ENCODE measurements around the gene KIF13A. TPM values are rescaled to one million over a fixed set of nuclear protein-coding genes. Genes with fewer than 3 reads are reported as not detected.
"Not testable (repeated sequence)": the region's sequence is repeated elsewhere in the genome, so short reads cannot be mapped to it uniquely, and the experiment has no call there.

Gene KIF13A
- total RNA-seq, 1 experiment from 2014 or later, result 14.1 TPM

DNA sequence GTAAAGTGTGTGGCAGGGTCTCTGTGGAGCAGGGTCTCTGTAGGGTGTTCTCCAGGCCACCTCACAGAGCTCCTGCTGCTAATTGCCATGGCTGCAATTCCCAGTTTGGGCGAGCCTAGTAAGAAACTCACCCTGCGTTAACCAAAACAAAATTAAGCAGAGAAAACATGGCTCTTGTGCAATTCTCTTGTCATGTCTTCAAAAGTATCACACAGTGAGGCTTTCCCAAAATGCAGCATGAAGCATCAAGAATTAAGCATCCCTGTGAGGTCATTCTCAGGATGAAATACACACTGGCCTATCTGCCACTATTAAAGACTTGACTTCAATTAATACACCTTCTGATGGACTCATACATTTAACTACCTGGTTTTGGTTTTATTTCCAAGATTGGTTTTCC is 72.8 kb downstream of the KIF13A start:
- TF ChIP-seq, protein P1, sequence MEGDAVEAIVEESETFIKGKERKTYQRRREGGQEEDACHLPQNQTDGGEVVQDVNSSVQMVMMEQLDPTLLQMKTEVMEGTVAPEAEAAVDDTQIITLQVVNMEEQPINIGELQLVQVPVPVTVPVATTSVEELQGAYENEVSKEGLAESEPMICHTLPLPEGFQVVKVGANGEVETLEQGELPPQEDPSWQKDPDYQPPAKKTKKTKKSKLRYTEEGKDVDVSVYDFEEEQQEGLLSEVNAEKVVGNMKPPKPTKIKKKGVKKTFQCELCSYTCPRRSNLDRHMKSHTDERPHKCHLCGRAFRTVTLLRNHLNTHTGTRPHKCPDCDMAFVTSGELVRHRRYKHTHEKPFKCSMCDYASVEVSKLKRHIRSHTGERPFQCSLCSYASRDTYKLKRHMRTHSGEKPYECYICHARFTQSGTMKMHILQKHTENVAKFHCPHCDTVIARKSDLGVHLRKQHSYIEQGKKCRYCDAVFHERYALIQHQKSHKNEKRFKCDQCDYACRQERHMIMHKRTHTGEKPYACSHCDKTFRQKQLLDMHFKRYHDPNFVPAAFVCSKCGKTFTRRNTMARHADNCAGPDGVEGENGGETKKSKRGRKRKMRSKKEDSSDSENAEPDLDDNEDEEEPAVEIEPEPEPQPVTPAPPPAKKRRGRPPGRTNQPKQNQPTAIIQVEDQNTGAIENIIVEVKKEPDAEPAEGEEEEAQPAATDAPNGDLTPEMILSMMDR (IDR thresholded peaks at IDR 0.05; ENCODE audit: unreplicated experiment), result no peak
- H3K27me3 Mint-ChIP-seq (ENCODE audit: unreplicated experiment), result no peaks in the 10 kb centered on the region
- H3K4me1 Mint-ChIP-seq (ENCODE audit: low read depth, unreplicated experiment), result no peaks in the 10 kb centered on the region
- BruUV-seq (replicated peaks), result no TSS peak
- H3K9me3 Mint-ChIP-seq (ENCODE audit: low read depth, unreplicated experiment), result no peaks in the 10 kb centered on the region
- CTCF ChIA-PET, result no interaction called here
- intact Hi-C loops (cut with micrococcal nuclease; ENCODE audit: unreplicated experiment), result no loop called here
- H3K27ac Mint-ChIP-seq (ENCODE audit: unreplicated experiment), result no peak overlapping the region
- no peaks in the 10 kb centered on the region for H3K36me3 Mint-ChIP-seq (ENCODE audit: insufficient read depth, unreplicated experiment)
- no peak overlapping the region for H3K4me3 Mint-ChIP-seq (ENCODE audit: low read depth, unreplicated experiment)
- no peak for DNase-seq

DNA sequence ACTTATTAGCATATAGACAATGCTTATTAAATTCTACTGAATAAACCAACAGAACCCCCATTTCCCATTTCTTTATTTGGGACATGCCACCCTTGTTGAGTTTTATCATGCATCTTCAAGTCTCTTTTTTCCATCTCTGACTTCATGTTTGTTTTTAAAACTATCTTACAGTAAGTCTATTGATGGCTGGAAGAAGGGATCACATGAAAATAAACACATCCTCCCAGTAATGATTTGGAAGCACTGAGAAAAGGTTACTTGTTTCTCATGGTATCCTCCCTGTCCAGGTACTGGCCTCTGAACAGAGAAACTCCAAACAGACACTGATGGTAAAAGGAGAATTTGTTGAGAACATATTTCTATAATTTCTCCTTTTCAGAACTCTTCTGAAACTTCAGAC is 74.9 kb downstream of the KIF13A start:
- DNase-seq, result no peak
- CTCF ChIA-PET, result no interaction called here
- no peaks in the 10 kb centered on the region for H3K27me3 Mint-ChIP-seq (ENCODE audit: unreplicated experiment)
- intact Hi-C loops (cut with micrococcal nuclease; ENCODE audit: unreplicated experiment), result no loop called here
- no TSS peak for BruUV-seq (replicated peaks)
- TF ChIP-seq, protein P1 (IDR thresholded peaks at IDR 0.05; ENCODE audit: unreplicated experiment), result no peak
- no peak overlapping the region for H3K4me3 Mint-ChIP-seq (ENCODE audit: low read depth, unreplicated experiment)
- H3K4me1 Mint-ChIP-seq (ENCODE audit: low read depth, unreplicated experiment), result peaks cover 6% of the 10 kb centered on the region
- H3K36me3 Mint-ChIP-seq (ENCODE audit: insufficient read depth, unreplicated experiment), result no peaks in the 10 kb centered on the region
- H3K27ac Mint-ChIP-seq (ENCODE audit: unreplicated experiment), result no peak overlapping the region
- H3K9me3 Mint-ChIP-seq (ENCODE audit: low read depth, unreplicated experiment), result no peaks in the 10 kb centered on the region

DNA sequence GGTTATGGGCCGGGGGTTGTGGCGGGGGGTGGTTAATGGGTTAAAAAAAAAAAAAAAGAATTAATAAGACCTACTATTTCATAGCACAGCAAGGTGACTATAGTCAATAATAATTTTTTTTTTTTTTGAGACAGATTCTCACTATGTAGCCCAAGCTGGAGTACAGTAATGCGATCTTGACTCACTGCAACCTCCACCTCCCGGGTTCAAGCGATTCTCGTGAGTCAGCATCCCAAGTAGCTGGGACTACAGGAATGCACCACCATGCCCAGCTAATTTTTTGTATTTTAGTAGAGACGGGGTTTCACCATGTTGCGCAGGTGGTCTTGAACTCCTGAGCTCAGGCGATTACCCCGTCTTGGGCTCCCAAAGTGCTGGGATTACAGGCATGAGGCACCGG is 75.8 kb downstream of the KIF13A start:
- H3K27me3 Mint-ChIP-seq (ENCODE audit: unreplicated experiment); H3K9me3 Mint-ChIP-seq (ENCODE audit: low read depth, unreplicated experiment); DNase-seq; H3K27ac Mint-ChIP-seq (ENCODE audit: unreplicated experiment); intact Hi-C loops (cut with micrococcal nuclease; ENCODE audit: unreplicated experiment); H3K4me3 Mint-ChIP-seq (ENCODE audit: low read depth, unreplicated experiment); BruUV-seq (replicated peaks); H3K36me3 Mint-ChIP-seq (ENCODE audit: insufficient read depth, unreplicated experiment): not testable (repeated sequence)
- CTCF ChIA-PET, result interaction anchor here (0.7 kb wide), 1 partner anchor 184 kb away, joined by 3 read pairs; no protein-coding TSS in a partner anchor
- peaks cover 15% of the 10 kb centered on the region for H3K4me1 Mint-ChIP-seq (ENCODE audit: low read depth, unreplicated experiment)

DNA sequence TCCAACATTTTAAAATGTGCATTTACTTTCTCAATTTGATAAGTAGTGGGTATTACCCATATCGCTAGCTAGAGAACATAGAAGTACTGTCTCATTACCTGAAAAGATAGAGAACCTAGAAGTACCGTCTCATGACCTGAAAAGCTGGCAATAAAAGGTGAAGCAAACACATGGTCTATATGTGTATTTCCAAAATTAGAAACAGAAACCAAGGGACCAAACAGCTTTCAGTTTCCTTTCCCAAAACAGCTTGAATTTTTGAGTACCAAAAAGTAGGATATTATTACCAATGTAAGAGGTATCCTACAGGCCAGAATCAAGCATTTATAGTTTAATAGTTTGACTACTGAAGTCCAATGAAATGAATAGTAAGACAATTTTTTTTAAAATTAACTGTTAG is 77.2 kb downstream of the KIF13A start:
- H3K27me3 Mint-ChIP-seq (ENCODE audit: unreplicated experiment), result no peaks in the 10 kb centered on the region
- no TSS peak for BruUV-seq (replicated peaks)
- DNase-seq, result no peak
- H3K27ac Mint-ChIP-seq (ENCODE audit: unreplicated experiment), result no peak overlapping the region
- no peaks in the 10 kb centered on the region for H3K36me3 Mint-ChIP-seq (ENCODE audit: insufficient read depth, unreplicated experiment)
- CTCF ChIA-PET, result interaction anchor here (0.6 kb wide), 1 partner anchor 739 kb away, joined by 5 read pairs; no protein-coding TSS in a partner anchor
- H3K4me1 Mint-ChIP-seq (ENCODE audit: low read depth, unreplicated experiment), result peaks cover 19% of the 10 kb centered on the region
- intact Hi-C loops (cut with micrococcal nuclease; ENCODE audit: unreplicated experiment), result no loop called here
- TF ChIP-seq, protein P1 (IDR thresholded peaks at IDR 0.05; ENCODE audit: unreplicated experiment), result no peak
- H3K9me3 Mint-ChIP-seq (ENCODE audit: low read depth, unreplicated experiment), result no peaks in the 10 kb centered on the region
- no peak overlapping the region for H3K4me3 Mint-ChIP-seq (ENCODE audit: low read depth, unreplicated experiment)

DNA sequence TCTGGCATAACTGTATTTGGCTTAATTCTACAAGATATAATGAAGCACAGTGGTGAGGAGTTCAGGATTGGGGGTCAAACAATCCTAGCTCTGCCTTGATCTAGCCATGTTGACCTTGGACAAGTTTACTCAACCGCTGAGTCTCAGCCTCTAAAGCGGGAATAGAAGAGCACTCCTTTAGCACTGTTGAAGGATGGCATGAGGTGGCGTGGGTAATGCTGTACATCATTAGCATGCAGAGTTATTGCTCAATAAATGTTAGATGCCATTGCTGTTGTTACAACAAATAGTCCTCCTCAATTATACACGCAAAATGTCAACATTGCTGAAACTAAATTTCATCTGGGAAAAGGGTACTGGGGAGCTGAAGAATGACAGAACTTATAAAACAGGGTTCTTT is 78.6 kb downstream of the KIF13A start:
- Mint-ChIP-seq H3K36me3 (ENCODE audit: insufficient read depth, unreplicated experiment) (no peaks in the 10 kb centered on the region), H3K4me3 (ENCODE audit: low read depth, unreplicated experiment) (no peak overlapping the region), H3K27me3 (ENCODE audit: unreplicated experiment) (no peaks in the 10 kb centered on the region), H3K4me1 (ENCODE audit: low read depth, unreplicated experiment) (peaks cover 19% of the 10 kb centered on the region), H3K9me3 (ENCODE audit: low read depth, unreplicated experiment) (no peaks in the 10 kb centered on the region), H3K27ac (ENCODE audit: unreplicated experiment) (no peak overlapping the region)
- DNase-seq, result no peak
- TF ChIP-seq, protein P1 (IDR thresholded peaks at IDR 0.05; ENCODE audit: unreplicated experiment), result no peak
- CTCF ChIA-PET, result no interaction called here
- no TSS peak for BruUV-seq (replicated peaks)
- intact Hi-C loops (cut with micrococcal nuclease; ENCODE audit: unreplicated experiment), result no loop called here

Measured in Calu3 (cell line).